Heart left ventricle (tissue), 16 donors: ENCODE measurements around the gene ZNF546. TPM values are rescaled to one million over a fixed set of nuclear protein-coding genes. Genes with fewer than 3 reads are reported as not detected.
"Not testable (repeated sequence)": the region's sequence is repeated elsewhere in the genome, so short reads cannot be mapped to it uniquely, and the experiment has no call there.

Source experiments
- ATAC-seq, 4 donors: fragments of 200-7000 bp; cut with Tn5 transposase; one replicate each; pipeline ENCODE4 v1.9.1; 2020 to 2022; ENCODE audit warnings: moderate library complexity in 4 of 4, mild to moderate bottlenecking in 3 of 4, moderate number of reproducible peaks in 1 of 4
- DNase-seq, 5 donors: peaks; one replicate each; pipeline ENCODE4 v3.0.0-alpha.2; 2020
- H3K27ac ChIP-seq, 12 donors: fragments of 200-600 bp; sonication (generic) in 4 of 12; one replicate each; pipeline versions ENCODE4 v1.5.0 to v1.8.0; 2016 to 2022; ENCODE audit warnings: mild to moderate bottlenecking in 2 of 12
- H3K27me3 ChIP-seq, 9 donors: fragments of 200-600 bp; sonication (generic) in 2 of 9; one replicate each; pipeline versions ENCODE4 v1.5.1 to v1.8.0; 2016 to 2022; ENCODE audit warnings: mild to moderate bottlenecking in 3 of 9
- H3K36me3 ChIP-seq, 9 donors: fragments of 200-600 bp; sonication (generic) in 2 of 9; one replicate each; pipeline versions ENCODE4 v1.5.0 to v1.8.0; 2018 to 2022; ENCODE audit warnings: mild to moderate bottlenecking in 2 of 9
- H3K4me1 ChIP-seq, 12 donors: fragments of 200-600 bp; sonication (generic) in 4 of 12; one replicate each; pipeline versions ENCODE4 v1.5.0 to v1.8.0; 2016 to 2022; ENCODE audit warnings: mild to moderate bottlenecking in 3 of 12
- H3K4me3 ChIP-seq, 12 donors: fragments of 200-600 bp; sonication (generic) in 4 of 12; one replicate each; pipeline versions ENCODE4 v1.5.0 to v1.8.0; 2017 to 2022; ENCODE audit warnings: mild to moderate bottlenecking in 9 of 12, moderate library complexity in 4 of 12
- H3K9me3 ChIP-seq, 12 donors: fragments of 200-600 bp; sonication (generic) in 4 of 12; one replicate each; pipeline versions ENCODE4 v1.5.0 to v1.8.0; 2016 to 2022; ENCODE audit warnings: mild to moderate bottlenecking in 1 of 12
- POLR2A ChIP-seq, 2 donors: fragments of 450-650 bp; IDR thresholded peaks; one replicate each; pipeline ENCODE4 v1.6.1; 2017; ENCODE audit warnings: antibody characterized with exemption in 2 of 2, mild to moderate bottlenecking in 2 of 2, moderate library complexity in 2 of 2
- WGBS, 4 donors: extraction: QIAGEN DNeasy Blood & Tissue Kit in 2 of 4; methylation state at CpG; one replicate each; pipeline versions ENCODE4 v1.1.5 to v1.1.7; 2013 to 2018; 5-methylcytosine and 5-hydroxymethylcytosine counted together
- intact Hi-C, 10 donors: fragments of 100-400 bp; cut with DNase I; formaldehyde crosslinking; loops; one replicate each; pipeline versions ENCODE4 v1.11.1 to v1.14.2; 2022
- polyA plus RNA-seq, 2 donors: library from polyadenylated mRNA; stranded (reverse); fragments of 200-250 nt; gene quantifications; one replicate each; pipeline ENCODE4 v1.2.3, GENCODE V29; 2013
- total RNA-seq, 9 donors: library from RNA; depleted of rRNA in 2 of 9; stranded (reverse); fragments of >200 nt in 2 of 9; fragmentation: NEBNext Ultra II Directional in 3 of 9; extraction: Animal tissue kit (Norgen Biotek cat#: 25700) in 3 of 9; gene quantifications; one replicate each; pipeline versions ENCODE4 v1.1.0 to v1.2.4, GENCODE V29; 2016 to 2023
- TF ChIP-seq, protein P1 (sequence below), 12 donors: fragments of 200-600 bp; sonication (generic) in 4 of 12; IDR thresholded peaks; one replicate each; pipeline versions ENCODE4 v1.5.0 to v1.8.0; 2018 to 2022; ENCODE audit warnings: antibody characterized with exemption in 12 of 12, mild to moderate bottlenecking in 5 of 12
- donor health status: ischemic (EF 13 %, LVEDD 7.1; RV severe dilation, severe dysfunction).
- donor health status: healthy with polysubstance abuse.
- donor health status: DM: no; HTN: yes; CAD: no.
- donor health status: DM: no; HTN: no; CAD: no.
- donor health status: ischemic (EF 25% LVEDD 6.9; RV normal size, moderate dysfunction).
- donor health status: ischemic (EF 25% LVEDD 5.7; RV mildly dilated, moderate dysfunction).
- donor health status: healthy.
- donor health status: DM: yes; HTN: yes; CAD: no.
- donor health status: ischemic (EF 35%, LVEDD 5.7; RV mildly dilated, moderate dysfunction).
- donor health status: nonischemic (EF 11% LVEDD 7.7; RV severe dilation, severe dysfunction).
- donor health status: DM: yes; HTN: yes; CAD: no.
- donor health status: PGD.
- donor health status: ischemic (EF 29% LVEDD 5.4; RV normal size, mild dysfunction).
- donor health status: nonischemic (EF 23%, LVEDD 6.1; RV moderate dilation, normal function).

The ZNF546 gene
- total and polyA plus RNA-seq, 11 donors, result 1.4 to 14.4 (median 7.8) TPM

DNA sequence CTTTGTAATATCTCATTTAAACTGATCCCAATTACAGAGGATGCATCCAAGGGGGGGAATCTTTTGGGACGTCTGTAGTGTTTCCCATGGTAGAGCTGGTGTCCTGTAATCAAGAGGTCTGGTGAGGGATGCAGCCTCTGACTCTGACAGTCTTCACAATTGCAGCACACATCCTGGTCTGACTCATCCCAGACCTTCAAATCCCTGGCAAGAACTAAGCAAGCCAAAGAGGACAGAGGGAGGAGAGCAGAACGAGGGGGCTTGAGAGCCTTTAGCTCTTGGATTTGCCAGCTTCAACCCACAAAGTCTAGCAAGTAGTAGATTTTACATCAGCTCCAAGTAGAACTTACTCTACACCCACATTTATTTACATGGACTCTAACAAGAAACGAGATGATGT lies 45.2 kb upstream of the ZNF546 start:
- H3K9me3 ChIP-seq, result no peaks in the 10 kb centered on the region
- H3K27ac ChIP-seq, result no peak overlapping the region
- ATAC-seq, result no peak
- H3K4me3 ChIP-seq, result no peak overlapping the region
- no peak for TF ChIP-seq POLR2A (IDR thresholded peaks at IDR 0.05)
- TF ChIP-seq, protein P1, sequence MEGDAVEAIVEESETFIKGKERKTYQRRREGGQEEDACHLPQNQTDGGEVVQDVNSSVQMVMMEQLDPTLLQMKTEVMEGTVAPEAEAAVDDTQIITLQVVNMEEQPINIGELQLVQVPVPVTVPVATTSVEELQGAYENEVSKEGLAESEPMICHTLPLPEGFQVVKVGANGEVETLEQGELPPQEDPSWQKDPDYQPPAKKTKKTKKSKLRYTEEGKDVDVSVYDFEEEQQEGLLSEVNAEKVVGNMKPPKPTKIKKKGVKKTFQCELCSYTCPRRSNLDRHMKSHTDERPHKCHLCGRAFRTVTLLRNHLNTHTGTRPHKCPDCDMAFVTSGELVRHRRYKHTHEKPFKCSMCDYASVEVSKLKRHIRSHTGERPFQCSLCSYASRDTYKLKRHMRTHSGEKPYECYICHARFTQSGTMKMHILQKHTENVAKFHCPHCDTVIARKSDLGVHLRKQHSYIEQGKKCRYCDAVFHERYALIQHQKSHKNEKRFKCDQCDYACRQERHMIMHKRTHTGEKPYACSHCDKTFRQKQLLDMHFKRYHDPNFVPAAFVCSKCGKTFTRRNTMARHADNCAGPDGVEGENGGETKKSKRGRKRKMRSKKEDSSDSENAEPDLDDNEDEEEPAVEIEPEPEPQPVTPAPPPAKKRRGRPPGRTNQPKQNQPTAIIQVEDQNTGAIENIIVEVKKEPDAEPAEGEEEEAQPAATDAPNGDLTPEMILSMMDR (IDR thresholded peaks at IDR 0.05), result no peak
- H3K4me1 ChIP-seq, result peaks cover 0 to 17% (median 0%) of the 10 kb centered on the region in 12 donors
- no peaks in the 10 kb centered on the region for H3K36me3 ChIP-seq
- no peak for DNase-seq
- intact Hi-C loops, result no loop called here
- H3K27me3 ChIP-seq, result peaks cover 0 to 47% (median 0%) of the 10 kb centered on the region in 9 donors
- WGBS, 4 donors, result 57 to 68% (median 64%) methylated on average over 3 of the region's 3 CpGs

DNA sequence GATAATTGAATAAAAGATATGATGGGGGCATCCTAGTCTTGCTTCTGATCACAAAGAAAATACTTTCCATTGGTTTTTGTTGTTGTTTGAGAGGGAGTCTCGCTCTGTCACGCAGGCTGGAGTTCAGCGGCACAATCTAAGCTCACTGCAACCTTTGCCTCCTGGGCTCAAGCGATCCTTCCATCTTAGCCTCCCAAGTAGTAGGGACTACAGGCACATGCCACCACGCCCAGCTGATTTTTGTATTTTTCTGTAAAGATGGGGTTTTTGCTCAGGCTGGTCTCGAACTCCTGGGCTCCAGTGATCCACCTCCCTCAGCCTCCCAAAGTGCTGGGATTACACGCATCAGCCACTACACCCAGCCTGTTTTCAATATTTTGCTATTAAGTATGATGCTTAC lies 42.9 kb upstream of the ZNF546 start:
- Histone ChIP-seq H3K4me3 (no peak overlapping the region), H3K4me1 (peaks cover 0 to 17% (median 0%) of the 10 kb centered on the region in 12 donors), H3K27me3 (peaks cover 0 to 39% (median 0%) of the 10 kb centered on the region in 9 donors), H3K27ac (peak overlapping the region in 1 of 12 donors; percentile 20), H3K9me3 (no peaks in the 10 kb centered on the region), H3K36me3 (no peaks in the 10 kb centered on the region)
- TF ChIP-seq POLR2A (IDR thresholded peaks at IDR 0.05), result no peak
- TF ChIP-seq, protein P1 (IDR thresholded peaks at IDR 0.05), result no peak
- no peak for ATAC-seq
- WGBS, 4 donors, result 90 to 92% (median 91%) methylated on average over 7 of the region's 7 CpGs
- intact Hi-C loops, result no loop called here
- no peak for DNase-seq

DNA sequence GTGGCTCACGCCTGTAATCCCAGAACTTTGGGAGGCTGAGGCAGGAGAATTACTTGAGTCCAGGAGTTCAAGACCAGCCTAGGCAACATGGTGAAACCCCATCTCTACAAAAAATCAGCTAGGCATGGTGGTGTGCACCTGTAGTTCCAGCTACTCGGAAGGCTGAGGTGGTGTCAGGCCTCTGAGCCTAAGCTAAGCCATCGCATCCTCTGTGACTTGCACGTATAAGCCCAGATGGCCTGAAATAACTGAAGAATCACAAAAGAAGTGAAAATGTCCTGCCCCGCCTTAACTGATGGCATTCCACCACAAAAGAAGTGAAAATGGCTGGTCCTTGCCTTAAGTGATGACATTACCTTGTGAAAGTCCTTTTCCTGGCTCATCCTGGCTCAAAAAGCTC lies 39.0 kb upstream of the ZNF546 start:
- peaks cover 0 to 39% (median 0%) of the 10 kb centered on the region in 9 donors for H3K27me3 ChIP-seq
- H3K27ac ChIP-seq, DNase-seq, intact Hi-C loops, H3K9me3 ChIP-seq, H3K4me3 ChIP-seq, H3K36me3 ChIP-seq, ATAC-seq: not testable (repeated sequence)
- peaks cover 0 to 13% (median 0%) of the 10 kb centered on the region in 12 donors for H3K4me1 ChIP-seq
- 83 to 93% (median 89%) methylated on average over 5 of the region's 5 CpGs for WGBS, 4 donors

DNA sequence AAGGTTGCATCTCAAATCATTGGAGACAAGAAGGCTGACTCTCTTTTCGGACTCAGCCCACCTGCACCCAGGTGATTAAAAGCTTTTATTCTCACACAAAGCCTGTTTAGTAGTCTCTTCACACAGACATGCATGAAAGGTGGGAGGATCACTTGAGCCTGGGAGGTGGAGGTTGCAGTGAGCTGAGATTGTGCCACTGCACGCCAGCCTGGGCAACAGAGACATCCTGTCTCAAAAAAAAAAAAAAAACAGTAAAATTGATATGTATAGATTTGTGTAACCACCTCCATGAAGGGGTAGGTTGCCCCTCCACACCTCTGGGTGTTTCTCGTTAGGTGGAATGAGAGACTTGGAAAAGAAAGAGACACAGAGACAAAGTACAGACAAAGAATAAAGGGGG lies 37.9 kb upstream of the ZNF546 start:
- H3K27ac ChIP-seq, H3K4me1 ChIP-seq, H3K4me3 ChIP-seq, intact Hi-C loops, DNase-seq, H3K9me3 ChIP-seq, H3K36me3 ChIP-seq, ATAC-seq: not testable (repeated sequence)
- 83 to 91% (median 88%) methylated on average over 3 of the region's 3 CpGs for WGBS, 4 donors
- peaks cover 0 to 39% (median 0%) of the 10 kb centered on the region in 9 donors for H3K27me3 ChIP-seq

DNA sequence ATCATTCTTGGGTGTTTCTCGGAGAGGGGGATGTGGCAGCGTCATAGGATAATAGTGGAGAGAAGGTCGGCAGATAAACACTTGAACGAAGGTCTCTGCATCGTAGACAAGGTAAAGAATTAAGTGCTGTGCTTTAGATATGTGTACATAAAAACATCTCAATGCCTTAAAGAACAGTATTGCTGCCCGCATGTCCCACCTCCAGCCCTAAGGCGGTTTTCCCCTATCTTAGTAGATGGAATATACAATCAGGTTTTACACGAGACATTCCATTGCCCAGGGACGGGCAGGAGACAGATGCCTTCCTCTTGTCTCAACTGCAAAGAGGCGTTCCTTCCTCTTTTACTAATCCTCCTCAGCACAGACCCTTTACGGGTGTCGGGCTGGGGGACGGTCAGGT lies 37.5 kb upstream of the ZNF546 start:
- not testable (repeated sequence) for DNase-seq

DNA sequence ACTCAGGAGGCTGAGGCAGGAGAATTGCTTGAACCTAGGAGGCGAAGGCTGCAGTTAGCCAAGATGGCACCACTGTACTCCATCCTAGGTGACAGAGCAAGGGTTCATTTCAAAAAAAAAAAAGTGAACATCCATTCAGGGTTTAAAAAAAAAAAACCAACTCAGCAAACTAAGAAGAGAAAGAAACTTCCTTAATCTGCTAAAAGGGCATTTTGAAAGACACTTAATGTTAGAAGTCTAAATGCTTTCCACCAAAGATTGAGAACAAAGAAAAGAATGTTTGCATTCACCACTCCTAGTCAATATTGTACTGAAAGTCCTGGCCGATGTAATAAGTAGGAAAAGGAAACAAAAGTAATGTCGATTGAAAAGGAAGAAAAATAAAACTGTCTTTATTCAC lies 33.0 kb upstream of the ZNF546 start:
- Histone ChIP-seq H3K36me3 (no peaks in the 10 kb centered on the region), H3K27me3 (peaks cover 0 to 18% (median 0%) of the 10 kb centered on the region in 9 donors), H3K4me1 (no peaks in the 10 kb centered on the region), H3K4me3 (no peak overlapping the region), H3K27ac (no peak overlapping the region), H3K9me3 (no peaks in the 10 kb centered on the region)
- intact Hi-C loops, result loop anchor here in 4 of 10 donors (10.0 kb wide), 3 partner anchors 159 to 409 kb away; no protein-coding TSS in a partner anchor
- TF ChIP-seq, protein P1 (IDR thresholded peaks at IDR 0.05), result no peak
- TF ChIP-seq POLR2A (IDR thresholded peaks at IDR 0.05), result no peak
- DNase-seq (no peak), ATAC-seq (no peak)
- WGBS, 4 donors, result 72 to 78% (median 76%) methylated on average over 3 of the region's 3 CpGs

More for the DNA sequence above, 37.5 kb upstream of the ZNF546 start:
- H3K4me1 ChIP-seq, H3K4me3 ChIP-seq, H3K36me3 ChIP-seq, H3K27ac ChIP-seq, intact Hi-C loops, H3K9me3 ChIP-seq, ATAC-seq: not testable (repeated sequence)
- 55 to 68% (median 64%) methylated on average over 9 to 13 of the region's 13 CpGs for WGBS, 4 donors
- peaks cover 0 to 35% (median 0%) of the 10 kb centered on the region in 9 donors for H3K27me3 ChIP-seq
